WTC11 (cell line): ENCODE results near the gene VARS1. TPM values are rescaled to one million over a fixed set of nuclear protein-coding genes. Genes with fewer than 3 reads are reported as not detected.
A peak's percentile ranks its signal among the peaks of the same experiment; 100 is the strongest.

Experiments used
- CREB1 ChIP-seq: sonication (generic); formaldehyde crosslinking; IDR thresholded peaks from 2 replicates; pipeline ENCODE4 v1.8.0; 2023; ENCODE audit warnings: mild to moderate bottlenecking, missing genetic modification reagents
- OVOL2 ChIP-seq: fragments of 250-450 bp; sonication (Bioruptor Pico); IDR thresholded peaks from 2 replicates; pipeline ENCODE4 v1.9.0; 2021; ENCODE audit warnings: mild to moderate bottlenecking, borderline replicate concordance
- ZNF138 ChIP-seq: sonication (generic); formaldehyde crosslinking; conservative IDR thresholded peaks from 2 replicates; pipeline ENCODE4 v1.8.1; 2022; ENCODE audit warnings: mild to moderate bottlenecking, moderate library complexity, missing genetic modification reagents
- ZNF423 ChIP-seq: fragments of 250-450 bp; sonication (Bioruptor Pico); IDR thresholded peaks from 2 replicates; pipeline ENCODE4 v2.1.2; 2022; ENCODE audit warnings: mild to moderate bottlenecking, moderate library complexity
- total RNA-seq: library from RNA; stranded (reverse); gene quantifications from 3 replicates; pipeline ENCODE4 v1.2.3, GENCODE V29; 2021
- TF ChIP-seq, protein P1 (sequence below): sonication (generic); formaldehyde crosslinking; IDR thresholded peaks from 2 replicates; pipeline ENCODE4 v1.8.0; 2022; ENCODE audit warnings: missing genetic modification reagents
- TF ChIP-seq, protein P2 (sequence below): sonication (generic); formaldehyde crosslinking; IDR thresholded peaks from 2 replicates; pipeline ENCODE4 v1.8.0; 2023; ENCODE audit warnings: missing genetic modification reagents
- TF ChIP-seq, protein P3 (sequence below): sonication (generic); formaldehyde crosslinking; IDR thresholded peaks from 2 replicates; pipeline ENCODE4 v1.8.1; 2023; ENCODE audit warnings: mild to moderate bottlenecking, moderate library complexity, missing genetic modification reagents
- TF ChIP-seq, protein P4 (sequence below): sonication (generic); formaldehyde crosslinking; IDR thresholded peaks from 2 replicates; pipeline ENCODE4 v1.8.0; 2023; ENCODE audit warnings: mild to moderate bottlenecking, missing genetic modification reagents
- TF ChIP-seq, protein P5 (sequence below): fragments of 250-450 bp; sonication (Bioruptor Pico); IDR thresholded peaks from 2 replicates; pipeline ENCODE4 v1.9.0; 2021; ENCODE audit warnings: mild to moderate bottlenecking
- TF ChIP-seq, protein P6 (sequence below): fragments of 250-450 bp; sonication (Bioruptor Pico); IDR thresholded peaks from 2 replicates; pipeline ENCODE4 v1.9.0; 2021; ENCODE audit warnings: moderate library complexity, mild to moderate bottlenecking, inconsistent platforms, borderline replicate concordance
- TF ChIP-seq, protein P7 (sequence below): sonication (generic); formaldehyde crosslinking; IDR thresholded peaks from 2 replicates; pipeline ENCODE4 v1.8.0; 2022; ENCODE audit warnings: mild to moderate bottlenecking, missing genetic modification reagents
- TF ChIP-seq, protein P8 (sequence below): sonication (generic); formaldehyde crosslinking; IDR thresholded peaks from 2 replicates; pipeline ENCODE4 v1.8.1; 2023; ENCODE audit warnings: mild to moderate bottlenecking, missing genetic modification reagents, moderate library complexity
- TF ChIP-seq, protein P9 (sequence below): fragments of 250-450 bp; sonication (Bioruptor Pico); IDR thresholded peaks from 2 replicates; pipeline ENCODE4 v1.9.0; 2021; ENCODE audit warnings: mild to moderate bottlenecking, borderline replicate concordance
- TF ChIP-seq, protein P10 (sequence below): fragments of 200-600 bp; IDR thresholded peaks from 2 replicates; pipeline ENCODE4 v1.8.0; 2022; ENCODE audit warnings: antibody characterized with exemption

The VARS1 gene
- total RNA-seq, 1 experiment from 2014 or later, result 177 TPM

DNA sequence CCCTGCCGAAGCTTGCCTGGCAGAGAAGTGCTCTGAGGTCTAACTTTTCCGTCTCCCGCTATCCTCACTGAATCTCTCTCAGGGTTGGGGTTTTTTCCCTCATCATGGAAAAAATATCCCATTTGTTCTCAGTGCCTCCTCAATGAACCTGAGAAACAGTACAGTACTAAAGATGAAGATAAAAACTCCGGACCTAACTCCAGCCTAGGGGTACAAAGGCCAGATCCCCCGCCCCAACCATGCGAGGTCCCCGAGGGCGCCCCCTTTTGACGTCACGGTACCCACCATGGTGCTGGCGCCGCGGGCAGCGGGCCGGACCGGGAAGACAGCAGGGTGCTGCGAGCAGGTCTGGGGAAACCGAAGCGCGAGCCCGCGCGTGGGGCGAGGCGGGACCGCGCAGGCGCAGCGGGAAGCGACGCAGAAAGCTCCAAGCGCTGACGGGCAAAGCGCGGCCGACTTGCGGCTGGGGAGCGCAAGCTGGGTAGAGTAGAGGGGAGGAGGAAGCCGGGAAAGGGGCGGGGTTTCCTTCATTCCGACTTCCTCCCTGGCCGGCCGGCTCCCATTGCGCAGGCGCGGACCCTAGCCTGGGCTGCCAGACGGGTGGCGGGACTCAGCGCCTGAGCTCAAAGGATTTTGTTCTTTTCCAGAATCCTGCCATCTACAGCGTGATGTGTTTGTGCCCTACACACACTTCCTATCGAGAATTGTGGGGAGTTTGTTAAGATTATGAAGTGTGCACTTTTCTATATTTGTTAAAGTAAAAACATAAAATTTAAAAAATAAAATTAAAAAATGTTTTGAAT, 11.1 kb upstream of the VARS1 start, which contains the start of gene LSM2 (continued):
- TF ChIP-seq, protein P1, sequence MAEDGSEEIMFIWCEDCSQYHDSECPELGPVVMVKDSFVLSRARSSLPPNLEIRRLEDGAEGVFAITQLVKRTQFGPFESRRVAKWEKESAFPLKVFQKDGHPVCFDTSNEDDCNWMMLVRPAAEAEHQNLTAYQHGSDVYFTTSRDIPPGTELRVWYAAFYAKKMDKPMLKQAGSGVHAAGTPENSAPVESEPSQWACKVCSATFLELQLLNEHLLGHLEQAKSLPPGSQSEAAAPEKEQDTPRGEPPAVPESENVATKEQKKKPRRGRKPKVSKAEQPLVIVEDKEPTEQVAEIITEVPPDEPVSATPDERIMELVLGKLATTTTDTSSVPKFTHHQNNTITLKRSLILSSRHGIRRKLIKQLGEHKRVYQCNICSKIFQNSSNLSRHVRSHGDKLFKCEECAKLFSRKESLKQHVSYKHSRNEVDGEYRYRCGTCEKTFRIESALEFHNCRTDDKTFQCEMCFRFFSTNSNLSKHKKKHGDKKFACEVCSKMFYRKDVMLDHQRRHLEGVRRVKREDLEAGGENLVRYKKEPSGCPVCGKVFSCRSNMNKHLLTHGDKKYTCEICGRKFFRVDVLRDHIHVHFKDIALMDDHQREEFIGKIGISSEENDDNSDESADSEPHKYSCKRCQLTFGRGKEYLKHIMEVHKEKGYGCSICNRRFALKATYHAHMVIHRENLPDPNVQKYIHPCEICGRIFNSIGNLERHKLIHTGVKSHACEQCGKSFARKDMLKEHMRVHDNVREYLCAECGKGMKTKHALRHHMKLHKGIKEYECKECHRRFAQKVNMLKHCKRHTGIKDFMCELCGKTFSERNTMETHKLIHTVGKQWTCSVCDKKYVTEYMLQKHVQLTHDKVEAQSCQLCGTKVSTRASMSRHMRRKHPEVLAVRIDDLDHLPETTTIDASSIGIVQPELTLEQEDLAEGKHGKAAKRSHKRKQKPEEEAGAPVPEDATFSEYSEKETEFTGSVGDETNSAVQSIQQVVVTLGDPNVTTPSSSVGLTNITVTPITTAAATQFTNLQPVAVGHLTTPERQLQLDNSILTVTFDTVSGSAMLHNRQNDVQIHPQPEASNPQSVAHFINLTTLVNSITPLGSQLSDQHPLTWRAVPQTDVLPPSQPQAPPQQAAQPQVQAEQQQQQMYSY, result no peak
- TF ChIP-seq ZNF423 (CRISPR knock-in tag), result peak; percentile 83
- TF ChIP-seq, protein P2, sequence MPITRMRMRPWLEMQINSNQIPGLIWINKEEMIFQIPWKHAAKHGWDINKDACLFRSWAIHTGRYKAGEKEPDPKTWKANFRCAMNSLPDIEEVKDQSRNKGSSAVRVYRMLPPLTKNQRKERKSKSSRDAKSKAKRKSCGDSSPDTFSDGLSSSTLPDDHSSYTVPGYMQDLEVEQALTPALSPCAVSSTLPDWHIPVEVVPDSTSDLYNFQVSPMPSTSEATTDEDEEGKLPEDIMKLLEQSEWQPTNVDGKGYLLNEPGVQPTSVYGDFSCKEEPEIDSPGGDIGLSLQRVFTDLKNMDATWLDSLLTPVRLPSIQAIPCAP, result no peak
- no peak for TF ChIP-seq OVOL2 (CRISPR knock-in tag)
- TF ChIP-seq, protein P3, sequence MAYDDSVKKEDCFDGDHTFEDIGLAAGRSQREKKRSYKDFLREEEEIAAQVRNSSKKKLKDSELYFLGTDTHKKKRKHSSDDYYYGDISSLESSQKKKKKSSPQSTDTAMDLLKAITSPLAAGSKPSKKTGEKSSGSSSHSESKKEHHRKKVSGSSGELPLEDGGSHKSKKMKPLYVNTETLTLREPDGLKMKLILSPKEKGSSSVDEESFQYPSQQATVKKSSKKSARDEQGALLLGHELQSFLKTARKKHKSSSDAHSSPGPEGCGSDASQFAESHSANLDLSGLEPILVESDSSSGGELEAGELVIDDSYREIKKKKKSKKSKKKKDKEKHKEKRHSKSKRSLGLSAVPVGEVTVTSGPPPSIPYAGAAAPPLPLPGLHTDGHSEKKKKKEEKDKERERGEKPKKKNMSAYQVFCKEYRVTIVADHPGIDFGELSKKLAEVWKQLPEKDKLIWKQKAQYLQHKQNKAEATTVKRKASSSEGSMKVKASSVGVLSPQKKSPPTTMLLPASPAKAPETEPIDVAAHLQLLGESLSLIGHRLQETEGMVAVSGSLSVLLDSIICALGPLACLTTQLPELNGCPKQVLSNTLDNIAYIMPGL (CRISPR knock-in tag), result peak; percentile 97
- TF ChIP-seq, protein P4, sequence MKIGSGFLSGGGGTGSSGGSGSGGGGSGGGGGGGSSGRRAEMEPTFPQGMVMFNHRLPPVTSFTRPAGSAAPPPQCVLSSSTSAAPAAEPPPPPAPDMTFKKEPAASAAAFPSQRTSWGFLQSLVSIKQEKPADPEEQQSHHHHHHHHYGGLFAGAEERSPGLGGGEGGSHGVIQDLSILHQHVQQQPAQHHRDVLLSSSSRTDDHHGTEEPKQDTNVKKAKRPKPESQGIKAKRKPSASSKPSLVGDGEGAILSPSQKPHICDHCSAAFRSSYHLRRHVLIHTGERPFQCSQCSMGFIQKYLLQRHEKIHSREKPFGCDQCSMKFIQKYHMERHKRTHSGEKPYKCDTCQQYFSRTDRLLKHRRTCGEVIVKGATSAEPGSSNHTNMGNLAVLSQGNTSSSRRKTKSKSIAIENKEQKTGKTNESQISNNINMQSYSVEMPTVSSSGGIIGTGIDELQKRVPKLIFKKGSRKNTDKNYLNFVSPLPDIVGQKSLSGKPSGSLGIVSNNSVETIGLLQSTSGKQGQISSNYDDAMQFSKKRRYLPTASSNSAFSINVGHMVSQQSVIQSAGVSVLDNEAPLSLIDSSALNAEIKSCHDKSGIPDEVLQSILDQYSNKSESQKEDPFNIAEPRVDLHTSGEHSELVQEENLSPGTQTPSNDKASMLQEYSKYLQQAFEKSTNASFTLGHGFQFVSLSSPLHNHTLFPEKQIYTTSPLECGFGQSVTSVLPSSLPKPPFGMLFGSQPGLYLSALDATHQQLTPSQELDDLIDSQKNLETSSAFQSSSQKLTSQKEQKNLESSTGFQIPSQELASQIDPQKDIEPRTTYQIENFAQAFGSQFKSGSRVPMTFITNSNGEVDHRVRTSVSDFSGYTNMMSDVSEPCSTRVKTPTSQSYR (CRISPR knock-in tag), result peak; percentile 61; the same call in 1 of the 2 replicates
- TF ChIP-seq, protein P5, sequence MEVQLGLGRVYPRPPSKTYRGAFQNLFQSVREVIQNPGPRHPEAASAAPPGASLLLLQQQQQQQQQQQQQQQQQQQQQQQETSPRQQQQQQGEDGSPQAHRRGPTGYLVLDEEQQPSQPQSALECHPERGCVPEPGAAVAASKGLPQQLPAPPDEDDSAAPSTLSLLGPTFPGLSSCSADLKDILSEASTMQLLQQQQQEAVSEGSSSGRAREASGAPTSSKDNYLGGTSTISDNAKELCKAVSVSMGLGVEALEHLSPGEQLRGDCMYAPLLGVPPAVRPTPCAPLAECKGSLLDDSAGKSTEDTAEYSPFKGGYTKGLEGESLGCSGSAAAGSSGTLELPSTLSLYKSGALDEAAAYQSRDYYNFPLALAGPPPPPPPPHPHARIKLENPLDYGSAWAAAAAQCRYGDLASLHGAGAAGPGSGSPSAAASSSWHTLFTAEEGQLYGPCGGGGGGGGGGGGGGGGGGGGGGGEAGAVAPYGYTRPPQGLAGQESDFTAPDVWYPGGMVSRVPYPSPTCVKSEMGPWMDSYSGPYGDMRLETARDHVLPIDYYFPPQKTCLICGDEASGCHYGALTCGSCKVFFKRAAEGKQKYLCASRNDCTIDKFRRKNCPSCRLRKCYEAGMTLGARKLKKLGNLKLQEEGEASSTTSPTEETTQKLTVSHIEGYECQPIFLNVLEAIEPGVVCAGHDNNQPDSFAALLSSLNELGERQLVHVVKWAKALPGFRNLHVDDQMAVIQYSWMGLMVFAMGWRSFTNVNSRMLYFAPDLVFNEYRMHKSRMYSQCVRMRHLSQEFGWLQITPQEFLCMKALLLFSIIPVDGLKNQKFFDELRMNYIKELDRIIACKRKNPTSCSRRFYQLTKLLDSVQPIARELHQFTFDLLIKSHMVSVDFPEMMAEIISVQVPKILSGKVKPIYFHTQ, result no peak
- TF ChIP-seq, protein P6, sequence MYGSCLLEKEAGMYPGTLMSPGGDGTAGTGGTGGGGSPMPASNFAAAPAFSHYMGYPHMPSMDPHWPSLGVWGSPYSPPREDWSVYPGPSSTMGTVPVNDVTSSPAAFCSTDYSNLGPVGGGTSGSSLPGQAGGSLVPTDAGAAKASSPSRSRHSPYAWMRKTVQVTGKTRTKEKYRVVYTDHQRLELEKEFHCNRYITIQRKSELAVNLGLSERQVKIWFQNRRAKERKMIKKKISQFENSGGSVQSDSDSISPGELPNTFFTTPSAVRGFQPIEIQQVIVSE (CRISPR knock-in tag), result no peak
- TF ChIP-seq, protein P7, sequence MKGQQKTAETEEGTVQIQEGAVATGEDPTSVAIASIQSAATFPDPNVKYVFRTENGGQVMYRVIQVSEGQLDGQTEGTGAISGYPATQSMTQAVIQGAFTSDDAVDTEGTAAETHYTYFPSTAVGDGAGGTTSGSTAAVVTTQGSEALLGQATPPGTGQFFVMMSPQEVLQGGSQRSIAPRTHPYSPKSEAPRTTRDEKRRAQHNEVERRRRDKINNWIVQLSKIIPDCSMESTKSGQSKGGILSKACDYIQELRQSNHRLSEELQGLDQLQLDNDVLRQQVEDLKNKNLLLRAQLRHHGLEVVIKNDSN (CRISPR knock-in tag), result 0 out of 2 replicates have a peak, but pooled peaks have one; percentile 36
- TF ChIP-seq CREB1, result 0 out of 2 replicates have a peak, but pooled peaks have one; percentile 63
- TF ChIP-seq ZNF138 (CRISPR knock-in tag), result no peak
- TF ChIP-seq, protein P8, sequence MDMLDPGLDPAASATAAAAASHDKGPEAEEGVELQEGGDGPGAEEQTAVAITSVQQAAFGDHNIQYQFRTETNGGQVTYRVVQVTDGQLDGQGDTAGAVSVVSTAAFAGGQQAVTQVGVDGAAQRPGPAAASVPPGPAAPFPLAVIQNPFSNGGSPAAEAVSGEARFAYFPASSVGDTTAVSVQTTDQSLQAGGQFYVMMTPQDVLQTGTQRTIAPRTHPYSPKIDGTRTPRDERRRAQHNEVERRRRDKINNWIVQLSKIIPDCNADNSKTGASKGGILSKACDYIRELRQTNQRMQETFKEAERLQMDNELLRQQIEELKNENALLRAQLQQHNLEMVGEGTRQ (CRISPR knock-in tag), result no peak
- TF ChIP-seq, protein P9, sequence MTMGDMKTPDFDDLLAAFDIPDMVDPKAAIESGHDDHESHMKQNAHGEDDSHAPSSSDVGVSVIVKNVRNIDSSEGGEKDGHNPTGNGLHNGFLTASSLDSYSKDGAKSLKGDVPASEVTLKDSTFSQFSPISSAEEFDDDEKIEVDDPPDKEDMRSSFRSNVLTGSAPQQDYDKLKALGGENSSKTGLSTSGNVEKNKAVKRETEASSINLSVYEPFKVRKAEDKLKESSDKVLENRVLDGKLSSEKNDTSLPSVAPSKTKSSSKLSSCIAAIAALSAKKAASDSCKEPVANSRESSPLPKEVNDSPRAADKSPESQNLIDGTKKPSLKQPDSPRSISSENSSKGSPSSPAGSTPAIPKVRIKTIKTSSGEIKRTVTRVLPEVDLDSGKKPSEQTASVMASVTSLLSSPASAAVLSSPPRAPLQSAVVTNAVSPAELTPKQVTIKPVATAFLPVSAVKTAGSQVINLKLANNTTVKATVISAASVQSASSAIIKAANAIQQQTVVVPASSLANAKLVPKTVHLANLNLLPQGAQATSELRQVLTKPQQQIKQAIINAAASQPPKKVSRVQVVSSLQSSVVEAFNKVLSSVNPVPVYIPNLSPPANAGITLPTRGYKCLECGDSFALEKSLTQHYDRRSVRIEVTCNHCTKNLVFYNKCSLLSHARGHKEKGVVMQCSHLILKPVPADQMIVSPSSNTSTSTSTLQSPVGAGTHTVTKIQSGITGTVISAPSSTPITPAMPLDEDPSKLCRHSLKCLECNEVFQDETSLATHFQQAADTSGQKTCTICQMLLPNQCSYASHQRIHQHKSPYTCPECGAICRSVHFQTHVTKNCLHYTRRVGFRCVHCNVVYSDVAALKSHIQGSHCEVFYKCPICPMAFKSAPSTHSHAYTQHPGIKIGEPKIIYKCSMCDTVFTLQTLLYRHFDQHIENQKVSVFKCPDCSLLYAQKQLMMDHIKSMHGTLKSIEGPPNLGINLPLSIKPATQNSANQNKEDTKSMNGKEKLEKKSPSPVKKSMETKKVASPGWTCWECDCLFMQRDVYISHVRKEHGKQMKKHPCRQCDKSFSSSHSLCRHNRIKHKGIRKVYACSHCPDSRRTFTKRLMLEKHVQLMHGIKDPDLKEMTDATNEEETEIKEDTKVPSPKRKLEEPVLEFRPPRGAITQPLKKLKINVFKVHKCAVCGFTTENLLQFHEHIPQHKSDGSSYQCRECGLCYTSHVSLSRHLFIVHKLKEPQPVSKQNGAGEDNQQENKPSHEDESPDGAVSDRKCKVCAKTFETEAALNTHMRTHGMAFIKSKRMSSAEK (CRISPR knock-in tag), result no peak
- TF ChIP-seq, protein P10, sequence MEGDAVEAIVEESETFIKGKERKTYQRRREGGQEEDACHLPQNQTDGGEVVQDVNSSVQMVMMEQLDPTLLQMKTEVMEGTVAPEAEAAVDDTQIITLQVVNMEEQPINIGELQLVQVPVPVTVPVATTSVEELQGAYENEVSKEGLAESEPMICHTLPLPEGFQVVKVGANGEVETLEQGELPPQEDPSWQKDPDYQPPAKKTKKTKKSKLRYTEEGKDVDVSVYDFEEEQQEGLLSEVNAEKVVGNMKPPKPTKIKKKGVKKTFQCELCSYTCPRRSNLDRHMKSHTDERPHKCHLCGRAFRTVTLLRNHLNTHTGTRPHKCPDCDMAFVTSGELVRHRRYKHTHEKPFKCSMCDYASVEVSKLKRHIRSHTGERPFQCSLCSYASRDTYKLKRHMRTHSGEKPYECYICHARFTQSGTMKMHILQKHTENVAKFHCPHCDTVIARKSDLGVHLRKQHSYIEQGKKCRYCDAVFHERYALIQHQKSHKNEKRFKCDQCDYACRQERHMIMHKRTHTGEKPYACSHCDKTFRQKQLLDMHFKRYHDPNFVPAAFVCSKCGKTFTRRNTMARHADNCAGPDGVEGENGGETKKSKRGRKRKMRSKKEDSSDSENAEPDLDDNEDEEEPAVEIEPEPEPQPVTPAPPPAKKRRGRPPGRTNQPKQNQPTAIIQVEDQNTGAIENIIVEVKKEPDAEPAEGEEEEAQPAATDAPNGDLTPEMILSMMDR, result no peak
